Islet precursor cell (in vitro differentiated cells): Measurements from ENCODE around the gene GSDME.

Experiments
- DNase-seq: peaks from one replicate; pipeline ENCODE4 v3.0.0-alpha.2; 2018

Gene GSDME

GRCh38 chr7:24718977-24719491, 38.2 kb downstream of the GSDME start:
- DNase-seq = peak; percentile 28

DNA sequence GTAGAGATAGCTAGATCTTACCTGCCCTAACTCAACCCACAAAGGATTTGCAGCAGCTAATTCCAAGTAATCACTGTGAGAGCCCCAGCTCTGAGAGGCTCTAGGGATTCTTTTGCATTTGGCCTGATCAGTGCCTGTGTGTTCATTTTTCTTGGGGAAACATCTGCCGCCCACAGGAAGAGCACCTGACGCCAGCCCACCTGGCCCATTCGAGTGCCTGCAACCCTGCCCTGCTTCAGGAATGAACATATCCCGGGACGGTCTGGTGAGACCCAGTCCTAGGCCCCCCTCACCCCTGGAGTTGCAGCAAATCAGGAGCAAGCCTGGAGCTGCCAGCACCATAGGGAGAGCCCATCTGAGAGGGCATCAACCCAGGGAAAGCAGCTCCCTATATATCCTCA, 38.8 kb downstream of the GSDME start:
- DNase-seq = peak; percentile 35

DNA sequence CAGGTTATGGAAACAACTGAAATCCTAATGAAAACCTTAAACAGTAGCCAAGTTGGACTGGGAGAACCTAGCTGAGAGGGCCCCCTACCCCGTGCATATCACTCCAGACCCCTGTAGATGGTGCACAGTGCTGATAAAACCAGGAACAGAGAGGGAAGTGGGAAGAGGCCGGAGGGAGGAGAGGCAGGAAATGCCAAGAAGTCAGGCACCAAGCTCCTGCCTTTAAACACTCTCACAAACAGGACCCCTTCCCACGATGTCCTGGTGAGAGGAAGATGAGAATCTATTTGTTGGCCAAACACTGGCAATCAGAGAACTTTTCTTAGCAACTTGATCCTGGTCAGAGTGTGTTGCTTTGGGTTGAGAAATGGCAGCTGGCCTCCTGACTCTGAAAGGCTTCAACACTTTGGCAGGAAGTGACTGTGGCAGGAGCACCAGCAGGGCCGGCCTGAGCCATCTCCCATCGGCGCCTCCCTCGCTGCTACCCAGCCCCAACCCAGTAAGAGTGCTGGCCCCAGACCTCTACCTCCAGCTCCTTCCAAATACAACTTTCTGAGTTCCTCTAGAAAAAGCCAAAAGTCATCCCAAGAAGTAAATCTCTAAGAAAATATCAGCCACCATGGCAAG, 39.5 kb downstream of the GSDME start:
- peak; percentile 29 for DNase-seq

DNA sequence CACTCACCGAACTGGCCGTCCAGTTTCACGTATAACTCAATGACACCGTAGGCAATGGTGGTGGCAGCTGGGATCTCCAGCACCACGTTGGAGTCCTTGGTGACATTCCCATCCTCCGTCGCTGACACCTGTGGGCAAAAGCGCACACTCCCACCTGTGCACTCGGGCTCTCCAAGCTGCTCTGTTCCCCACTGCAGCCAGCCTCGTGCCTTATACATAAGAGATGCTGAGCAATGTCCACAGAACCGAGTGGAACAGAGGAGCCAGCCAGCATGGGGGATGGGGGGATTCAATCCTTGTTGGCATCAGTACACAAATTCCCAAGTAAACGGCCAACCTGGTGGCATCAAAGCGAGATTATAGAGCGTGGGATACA, 40.0 kb downstream of the GSDME start:
- peak; percentile 48 for DNase-seq

DNA sequence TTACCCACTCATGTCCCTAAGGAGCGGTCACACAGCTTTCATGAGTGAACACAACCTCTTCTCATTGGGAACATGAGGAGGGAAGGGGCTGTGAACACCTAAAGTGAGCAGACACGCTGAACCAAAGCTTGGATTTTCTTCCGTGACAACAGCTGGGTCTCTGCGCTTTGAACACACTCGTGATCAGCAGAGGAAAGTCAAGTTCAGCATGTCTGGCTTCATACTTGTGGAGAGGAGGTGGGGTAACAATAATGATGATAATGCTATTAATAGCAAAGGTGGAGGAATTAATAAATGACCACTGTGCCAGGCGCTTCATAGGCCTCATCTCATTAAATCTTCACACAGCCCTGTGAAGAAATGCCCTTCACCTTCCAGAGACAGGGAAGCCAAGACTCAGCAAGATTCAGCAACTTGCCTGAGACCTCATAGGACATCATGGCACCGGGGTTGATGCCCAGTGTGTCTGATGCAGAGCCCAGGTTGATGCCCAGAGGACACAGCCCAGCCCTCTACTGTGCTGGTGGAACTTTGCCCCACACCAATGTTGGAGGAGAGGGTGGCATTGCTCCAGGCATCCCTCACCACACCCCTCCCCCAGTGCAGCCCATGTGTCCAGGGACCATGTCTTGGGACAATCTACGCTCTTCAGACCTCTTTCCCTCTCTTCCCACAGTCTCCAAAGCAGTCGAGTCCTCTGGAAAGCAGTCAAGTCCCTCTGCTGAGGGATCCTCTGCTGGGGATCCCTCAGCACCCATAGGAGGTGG, 40.6 kb downstream of the GSDME start:
- DNase-seq = peak; percentile 30

GRCh38 chr7:24715661-24716479, 41.4 kb downstream of the GSDME start:
- peak; percentile 78 for DNase-seq

DNA sequence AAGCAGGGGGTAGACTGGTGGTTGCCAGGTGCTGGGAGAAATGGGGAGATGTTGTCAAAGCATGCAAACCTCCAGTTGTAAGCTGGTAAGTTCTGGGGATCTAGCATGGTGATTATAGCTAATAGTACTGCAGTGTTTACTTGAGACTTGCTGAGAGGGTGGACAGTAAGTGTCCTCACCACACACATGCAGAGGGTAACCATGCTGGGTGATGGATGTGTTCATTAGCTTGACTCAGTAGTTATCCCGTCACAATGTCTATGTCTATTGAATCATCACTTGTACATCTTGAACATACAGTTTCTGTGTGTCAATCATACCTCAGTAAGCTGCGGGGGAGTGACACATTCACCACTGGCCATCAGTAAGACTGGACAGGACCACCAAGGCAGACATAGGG, 42.1 kb downstream of the GSDME start:
- DNase-seq = peak; percentile 8

DNA sequence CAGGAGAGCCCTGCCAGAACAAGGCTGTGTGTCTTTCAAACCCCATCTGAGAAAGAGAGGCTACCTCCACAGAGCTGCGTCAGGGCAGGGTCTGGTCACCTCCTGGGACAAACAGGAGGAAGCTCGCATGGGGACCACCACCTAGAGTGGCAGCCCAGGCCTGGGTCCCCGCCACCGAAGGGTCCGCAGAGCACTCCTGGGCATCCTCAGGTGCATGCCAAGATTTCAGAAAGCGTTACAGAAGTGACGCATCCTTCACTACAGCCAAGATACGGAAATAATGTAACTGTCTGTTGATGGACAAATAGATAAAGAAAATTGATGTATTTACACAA, 42.6 kb downstream of the GSDME start:
- DNase-seq = no peak

GRCh38 chr7:24713850-24714675, 43.2 kb downstream of the GSDME start:
- peak; percentile 32 for DNase-seq

- DNase-seq = peak; percentile 37
These were observed 44.0 kb downstream of the GSDME start for GRCh38 chr7:24713039-24713793.

GRCh38 chr7:24709585-24710360, 47.5 kb downstream of the GSDME start:
- DNase-seq = peak; percentile 16

DNA sequence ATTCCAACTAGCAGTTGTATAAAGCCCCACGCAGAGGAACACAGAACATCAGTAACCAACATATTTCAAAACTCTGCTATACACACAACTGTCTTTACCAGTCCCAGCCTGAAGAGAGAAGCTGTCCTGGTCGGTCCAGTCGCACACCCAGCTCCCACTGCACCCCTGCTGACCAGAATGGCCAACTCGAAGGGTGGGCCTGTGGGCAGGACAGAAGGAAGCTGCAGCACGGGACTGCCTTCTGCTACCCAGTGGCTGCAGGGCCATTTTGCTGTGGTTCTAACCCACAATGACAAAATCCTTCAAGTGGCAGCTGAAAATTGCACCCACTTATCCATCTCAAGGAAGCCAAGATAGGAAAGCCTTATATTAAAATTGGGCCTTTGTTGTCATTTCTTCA, 48.2 kb downstream of the GSDME start:
- peak; percentile 36 for DNase-seq

- peak; percentile 54 for DNase-seq
These were observed 49.2 kb downstream of the GSDME start for GRCh38 chr7:24707988-24708615.

- DNase-seq = peak; percentile 44
These were observed 50.8 kb downstream of the GSDME start for GRCh38 chr7:24706211-24707170.

DNA sequence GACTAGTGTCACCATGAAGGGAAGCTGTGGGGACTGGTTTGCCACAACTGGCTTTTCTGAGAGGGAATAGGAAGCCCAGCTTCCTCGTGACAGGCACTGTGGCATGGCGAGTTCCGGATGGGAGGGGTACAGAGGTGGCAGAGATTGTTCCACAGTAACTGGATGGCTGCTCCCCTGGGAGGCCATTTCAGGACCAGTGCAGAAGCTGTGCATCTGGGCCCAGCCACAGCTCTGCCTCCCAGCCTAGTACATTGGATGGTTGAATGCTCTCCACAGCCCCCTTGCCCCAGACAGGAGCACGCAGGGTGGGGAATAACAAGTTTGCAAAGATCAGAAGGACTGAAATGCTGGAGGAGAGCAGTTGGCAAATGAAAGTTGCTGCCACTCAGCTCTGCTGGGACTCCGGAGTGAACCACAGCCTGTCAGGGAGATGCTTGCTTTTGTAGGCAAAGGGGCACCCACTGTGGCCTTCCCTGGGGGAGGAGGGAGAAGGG, 51.8 kb downstream of the GSDME start:
- no peak for DNase-seq

DNA sequence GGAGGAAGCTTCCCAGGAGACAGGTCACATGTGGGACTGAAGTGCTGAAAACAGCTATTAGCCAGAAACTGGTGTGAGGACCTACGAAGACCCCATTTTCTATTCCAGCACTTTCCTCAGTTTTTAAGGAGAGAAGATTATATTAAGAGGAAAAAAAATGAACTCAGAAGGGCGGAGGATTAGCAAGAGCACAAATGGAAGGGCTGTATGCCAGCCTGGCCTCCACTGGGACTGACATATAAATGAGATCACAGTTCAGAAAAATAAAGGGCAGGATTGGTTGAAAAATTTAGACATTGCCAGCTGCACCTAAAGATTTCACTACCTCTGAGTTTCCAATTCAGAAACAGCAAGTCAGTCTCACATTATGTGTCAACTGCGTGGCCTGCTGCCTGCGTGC, 53.0 kb downstream of the GSDME start:
- DNase-seq = no peak

DNA sequence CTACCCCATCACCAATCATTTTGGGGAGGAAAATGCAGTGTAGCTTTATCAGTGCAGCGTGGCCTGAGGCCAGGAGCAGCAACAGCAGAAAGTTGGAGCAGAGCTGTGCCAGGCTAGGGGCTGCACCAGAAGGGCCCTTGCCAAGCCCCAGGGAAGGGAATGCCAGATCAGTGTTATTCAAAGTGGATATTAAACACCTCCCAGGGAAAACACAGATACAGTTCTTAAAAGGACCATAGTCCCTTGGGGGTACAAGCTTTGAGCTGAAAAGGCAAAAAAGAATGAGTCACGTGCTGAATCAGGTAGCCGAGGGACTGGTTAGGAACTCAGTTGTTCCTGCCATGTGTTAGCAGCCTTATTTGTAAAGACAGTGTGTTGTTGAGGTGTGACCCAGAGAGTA, 54.0 kb downstream of the GSDME start:
- DNase-seq = peak; percentile 22

DNA sequence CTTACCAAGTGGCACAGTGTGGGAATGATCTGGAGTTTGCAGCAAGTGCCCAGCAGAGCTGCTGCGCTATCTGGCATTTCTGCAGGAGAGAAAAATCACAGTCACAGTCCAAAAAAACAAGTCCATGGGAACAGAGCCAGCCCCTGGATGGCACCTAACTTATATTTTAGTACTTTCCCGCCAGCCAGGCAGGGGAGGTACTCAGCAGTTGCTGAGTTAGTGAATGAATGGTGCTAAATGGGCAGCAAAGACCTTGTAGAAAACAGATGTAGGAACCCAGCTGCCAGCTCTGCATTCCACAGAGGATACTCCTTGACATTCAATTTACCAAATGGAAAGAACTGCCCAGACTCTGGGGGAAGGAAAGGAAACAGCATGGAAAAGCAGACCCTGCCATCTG, 54.5 kb downstream of the GSDME start:
- DNase-seq = no peak
